Aorta (tissue), 5 donors: ENCODE measurements around the gene YTHDF1. TPM values are rescaled to one million over a fixed set of nuclear protein-coding genes. Genes with fewer than 3 reads are reported as not detected.

Experiments
- ATAC-seq: fragments of 200-7000 bp; cut with Tn5 transposase; one replicate; pipeline ENCODE4 v1.9.1; 2022; ENCODE audit warnings: moderate library complexity; ENCODE audit not compliant: low FRiP score
- DNase-seq, 2 donors: peaks; one replicate each; pipeline ENCODE4 v3.0.0-alpha.2; 2020
- H3K27ac ChIP-seq, 2 donors: one replicate each; pipeline ENCODE4 v1.5.1; 2013; ENCODE audit warnings: low read length in 2 of 2, mild to moderate bottlenecking in 2 of 2, moderate library complexity in 2 of 2, control low read depth in 1 of 2, inconsistent platforms in 1 of 2, low read depth in 1 of 2
- H3K27me3 ChIP-seq, 2 donors: one replicate each; pipeline ENCODE4 v1.6.1; 2013; ENCODE audit warnings: control low read depth in 1 of 2, low read length in 1 of 2, mild to moderate bottlenecking in 1 of 2, moderate library complexity in 1 of 2; ENCODE audit not compliant: insufficient read depth in 2 of 2, control insufficient read depth in 1 of 2
- H3K36me3 ChIP-seq, 2 donors: one replicate each; pipeline ENCODE4 v1.6.1; 2013; ENCODE audit warnings: control low read depth in 1 of 2, low read length in 1 of 2, mild to moderate bottlenecking in 1 of 2; ENCODE audit not compliant: insufficient read depth in 2 of 2, control insufficient read depth in 1 of 2
- H3K4me1 ChIP-seq, 2 donors: one replicate each; pipeline ENCODE4 v1.6.1; 2013; ENCODE audit warnings: low read length in 2 of 2, control low read depth in 1 of 2, mild to moderate bottlenecking in 1 of 2, moderate library complexity in 1 of 2; ENCODE audit not compliant: insufficient read depth in 2 of 2, control insufficient read depth in 1 of 2
- H3K4me3 ChIP-seq, 2 donors: one replicate each; pipeline ENCODE4 v1.5.1; 2013; ENCODE audit warnings: low read length in 2 of 2, control low read depth in 1 of 2, mild to moderate bottlenecking in 1 of 2
- H3K9me3 ChIP-seq: one replicate; pipeline ENCODE4 v1.6.1; 2013; ENCODE audit warnings: mild to moderate bottlenecking, low read length; ENCODE audit not compliant: control insufficient read depth
- WGBS, 2 donors: extraction: QIAGEN DNeasy Blood & Tissue Kit; methylation state at CpG; one replicate each; pipeline ENCODE4 v1.1.7; 2013; 5-methylcytosine and 5-hydroxymethylcytosine counted together
- intact Hi-C, 2 donors: fragments of 100-400 bp; cut with DNase I; formaldehyde crosslinking; loops; one replicate each; pipeline versions ENCODE4 v1.14.2 to v1.15.0; 2022
- polyA plus RNA-seq, 2 donors: library from polyadenylated mRNA; stranded (reverse); fragments of 200-250 nt; gene quantifications; one replicate each; pipeline ENCODE4 v1.2.3, GENCODE V29; 2013
- total RNA-seq, 2 donors: library from RNA; stranded (reverse); fragmentation: NEBNext Ultra II Directional; extraction: Animal tissue kit (Norgen Biotek cat#: 25700); gene quantifications; one replicate each; pipeline ENCODE4 v1.2.1, GENCODE V29; 2021
- donor health status: healthy with polysubstance abuse.
- donor health status: Bipolar disorder and iron deficiency.
- donor health status: DM: no; HTN: no; CAD: no.
- donor health status: DM: no; HTN: no; CAD: no.
- donor health status: DM: yes; HTN: yes; CAD: no.

YTHDF1 gene
- total and polyA plus RNA-seq, 4 donors, result 19.8 to 30.4 (median 24.7) TPM

DNA sequence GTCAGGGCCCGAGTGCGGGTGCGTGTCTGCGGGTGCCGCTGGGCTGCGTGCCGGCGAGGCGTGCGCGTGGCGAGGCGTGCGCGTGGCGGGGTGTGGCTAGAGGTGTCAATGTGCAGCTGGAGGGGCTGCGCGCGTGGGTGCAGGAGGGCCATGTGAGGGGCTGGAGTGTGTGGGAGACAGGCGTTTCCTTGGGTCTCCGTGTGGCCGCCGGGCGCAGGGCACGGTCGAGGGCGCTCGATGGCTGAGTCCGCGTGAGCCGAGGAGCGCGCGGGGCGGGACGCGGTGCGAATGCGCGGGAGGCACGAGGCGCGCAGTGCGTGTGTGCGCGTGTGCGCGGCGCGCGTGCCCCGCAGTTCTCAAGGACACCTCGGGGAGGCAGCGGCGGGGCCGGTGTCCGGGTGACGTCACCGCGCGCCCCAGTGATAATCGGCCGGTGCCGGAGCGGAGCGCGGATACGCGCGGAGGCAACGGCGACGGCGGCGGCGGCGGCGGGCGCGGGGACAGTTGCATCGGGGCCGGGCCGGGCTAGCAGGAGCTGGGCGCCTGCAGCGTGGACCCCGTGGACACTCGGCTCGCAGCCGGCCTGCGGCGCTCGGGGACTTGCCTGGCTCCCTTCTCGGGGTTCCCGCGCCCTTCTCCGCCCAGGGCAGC lies 38.7 kb downstream of the YTHDF1 start:
- no peaks in the 10 kb centered on the region for H3K36me3 ChIP-seq
- H3K4me1 ChIP-seq, result no peaks in the 10 kb centered on the region
- peaks cover 0 to 2% of the 10 kb centered on the region in 2 donors for H3K27me3 ChIP-seq
- 1 to 2% methylated on average over 52 to 96 of the region's 96 CpGs for WGBS, 2 donors
- no peaks in the 10 kb centered on the region for H3K9me3 ChIP-seq
- H3K4me3 ChIP-seq, result no peak overlapping the region
- DNase-seq (no peak), ATAC-seq (no peak)
- intact Hi-C loops, result loop anchor here (5.0 kb wide), 2 partner anchors 120 to 125 kb away; no protein-coding TSS in a partner anchor
- no peak overlapping the region for H3K27ac ChIP-seq

DNA sequence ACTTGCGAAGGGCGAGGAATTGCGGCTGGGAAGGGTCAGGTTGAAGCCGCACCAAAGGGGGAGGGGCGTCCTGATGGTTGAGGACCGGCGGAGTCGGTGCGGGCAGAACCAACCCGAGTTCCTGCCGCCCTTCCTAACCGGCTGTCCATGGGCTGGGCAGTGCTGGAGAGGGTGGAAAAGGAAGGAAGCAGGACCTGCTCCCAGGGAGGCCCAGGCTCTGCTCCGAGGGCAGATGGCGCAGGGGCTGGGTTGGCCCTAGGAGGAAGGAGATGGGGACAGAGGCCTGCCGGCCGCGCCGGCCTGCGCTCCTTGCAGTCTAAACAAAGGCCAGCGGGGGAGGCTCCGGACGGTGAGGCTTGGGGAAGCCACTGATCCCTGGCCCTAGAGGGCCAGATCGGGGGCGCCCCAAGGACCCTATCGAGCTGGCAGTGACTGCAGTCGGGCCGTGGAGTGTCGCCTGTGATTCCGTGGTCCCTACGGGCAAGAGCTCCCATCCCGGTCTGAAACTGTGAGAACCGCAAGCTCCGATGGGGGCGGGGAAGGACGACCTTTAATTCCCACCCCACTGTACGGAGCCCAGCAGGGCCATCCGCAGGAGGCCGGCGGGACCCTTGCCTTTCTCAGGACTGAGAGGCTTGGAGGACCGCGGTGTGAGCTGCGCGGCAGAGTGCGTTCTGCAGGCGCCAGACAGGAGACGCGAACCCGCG lies 39.4 kb downstream of the YTHDF1 start:
- no peak for DNase-seq
- WGBS, 2 donors, result 3 to 4% methylated on average over 41 to 49 of the region's 49 CpGs
- Histone ChIP-seq H3K4me1 (no peaks in the 10 kb centered on the region), H3K36me3 (no peaks in the 10 kb centered on the region), H3K27ac (no peak overlapping the region), H3K4me3 (no peak overlapping the region), H3K9me3 (no peaks in the 10 kb centered on the region), H3K27me3 (peaks cover 0 to 2% of the 10 kb centered on the region in 2 donors)
- intact Hi-C loops, result loop anchor here (5.0 kb wide), 2 partner anchors 119 to 124 kb away; no protein-coding TSS in a partner anchor
- ATAC-seq, result no peak

DNA sequence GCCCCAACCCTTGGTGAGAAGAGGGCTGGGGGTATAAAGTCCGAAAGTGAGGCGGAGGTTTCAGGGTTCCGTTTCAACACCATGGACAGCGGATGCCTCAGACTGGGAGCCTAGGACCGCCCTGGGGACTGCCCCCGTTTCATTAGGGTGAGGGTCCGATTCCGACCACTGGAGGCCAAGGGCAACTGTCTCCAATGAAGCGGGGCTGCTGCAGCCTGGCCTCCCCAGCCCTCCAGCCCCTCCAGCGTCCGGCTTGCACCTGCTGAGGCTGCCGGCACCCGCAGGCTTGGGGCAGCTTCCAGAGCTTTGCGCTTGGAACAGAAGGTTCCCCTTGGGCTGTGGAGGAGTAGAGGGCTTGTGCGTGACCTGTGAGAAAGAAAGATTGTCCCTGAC lies 39.9 kb downstream of the YTHDF1 start:
- ATAC-seq (no peak), DNase-seq (no peak)
- Histone ChIP-seq H3K9me3 (no peaks in the 10 kb centered on the region), H3K27me3 (peaks cover 0 to 2% of the 10 kb centered on the region in 2 donors), H3K27ac (no peak overlapping the region), H3K4me1 (no peaks in the 10 kb centered on the region), H3K4me3 (no peak overlapping the region), H3K36me3 (no peaks in the 10 kb centered on the region)
- intact Hi-C loops, result loop anchor here (5.0 kb wide), 2 partner anchors 119 to 124 kb away; no protein-coding TSS in a partner anchor
- WGBS, 2 donors, result 3% methylated on average over 15 of the region's 15 CpGs

DNA sequence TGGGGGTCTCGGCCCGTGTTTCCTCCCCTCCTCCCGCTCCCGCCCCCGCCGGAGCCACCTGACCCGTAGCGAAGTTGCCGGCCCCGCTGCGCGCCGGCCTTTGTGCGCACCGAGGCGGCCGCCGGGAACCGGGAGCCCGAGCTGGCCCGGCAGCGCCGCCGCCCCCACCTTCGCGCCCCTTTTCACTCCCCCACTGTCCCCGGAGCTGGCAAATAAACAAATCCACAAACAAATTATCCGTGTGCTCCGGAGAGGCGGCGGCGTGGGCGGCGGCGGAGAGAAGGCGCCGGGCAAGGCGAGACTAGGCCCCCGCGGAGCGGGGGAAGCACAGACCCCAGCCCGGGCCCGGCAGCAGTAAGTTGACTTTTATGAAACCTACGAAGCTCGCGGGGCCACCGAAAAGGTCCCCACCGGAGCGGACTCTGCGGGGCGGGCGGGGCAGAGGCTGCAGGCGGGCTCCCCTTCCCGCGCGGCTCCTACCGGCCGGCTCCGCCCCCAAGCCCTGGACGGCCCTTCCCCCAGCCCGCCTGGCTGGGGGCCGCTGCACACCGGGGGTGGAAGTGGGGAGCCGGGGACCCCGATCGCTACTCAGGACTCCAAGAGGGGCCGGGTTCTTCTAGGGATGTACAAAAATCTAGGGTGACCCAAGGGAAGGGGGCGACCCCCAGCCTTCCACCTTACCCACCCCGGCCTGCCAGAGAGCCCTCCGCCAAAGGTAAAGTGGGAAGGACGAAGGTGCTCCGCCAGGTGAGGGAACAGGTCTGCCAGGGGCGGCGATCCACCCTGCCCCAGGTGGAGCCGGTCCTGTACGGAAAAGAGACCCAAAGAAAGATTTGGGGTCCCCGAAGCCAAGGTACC lies 40.7 kb downstream of the YTHDF1 start:
- no peak for DNase-seq
- H3K4me3 ChIP-seq, result no peak overlapping the region
- no peak for ATAC-seq
- H3K27ac ChIP-seq, result no peak overlapping the region
- no peaks in the 10 kb centered on the region for H3K9me3 ChIP-seq
- H3K36me3 ChIP-seq, result no peaks in the 10 kb centered on the region
- 2 to 3% methylated on average over 62 to 76 of the region's 77 CpGs for WGBS, 2 donors
- H3K4me1 ChIP-seq, result no peaks in the 10 kb centered on the region
- peaks cover 0 to 2% of the 10 kb centered on the region in 2 donors for H3K27me3 ChIP-seq
- intact Hi-C loops, result loop anchor here (5.0 kb wide), 2 partner anchors 118 to 123 kb away; no protein-coding TSS in a partner anchor

DNA sequence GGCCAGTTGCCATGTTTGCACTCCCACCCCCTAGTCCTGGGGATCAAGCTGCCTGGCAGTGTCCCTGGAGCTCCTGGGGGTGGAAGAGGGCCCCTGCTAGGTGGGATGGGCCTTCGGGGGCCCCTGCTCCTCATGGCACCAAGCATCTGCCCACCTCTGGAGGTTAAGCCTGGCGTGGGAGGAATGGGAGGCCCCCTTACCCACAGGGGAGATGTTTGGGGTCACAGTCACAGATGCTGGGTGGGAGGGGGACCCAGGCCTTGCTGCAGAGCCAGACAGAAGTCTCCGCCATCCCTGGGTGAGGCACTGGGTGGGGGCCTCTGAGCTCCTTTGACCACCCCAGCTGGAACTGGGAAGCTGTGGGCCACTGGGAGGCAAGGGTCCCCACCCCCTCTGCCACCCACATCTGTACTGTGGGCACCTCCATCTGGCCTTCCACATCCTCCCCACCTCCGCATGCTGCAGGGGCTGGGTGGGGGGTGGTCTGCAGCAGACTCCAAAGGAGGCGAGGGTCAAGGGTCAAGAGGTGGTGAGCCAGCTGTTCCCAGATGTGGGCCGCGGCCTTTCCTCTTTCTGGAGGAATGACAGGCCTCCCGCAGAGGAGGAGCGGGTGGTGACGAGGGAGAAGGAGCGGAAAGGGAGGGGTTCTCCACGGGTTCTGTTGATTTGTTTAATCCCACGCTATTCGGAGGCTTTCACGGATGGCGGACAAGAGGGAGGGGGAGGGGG lies 41.5 kb downstream of the YTHDF1 start:
- intact Hi-C loops, result loop anchor here (5.0 kb wide), 2 partner anchors 117 to 122 kb away; no protein-coding TSS in a partner anchor
- no peak for DNase-seq
- WGBS, 2 donors, result 8 to 9% methylated on average over 16 of the region's 16 CpGs
- Histone ChIP-seq H3K27ac (no peak overlapping the region), H3K4me1 (no peaks in the 10 kb centered on the region), H3K36me3 (no peaks in the 10 kb centered on the region), H3K27me3 (peaks cover 0 to 2% of the 10 kb centered on the region in 2 donors), H3K4me3 (no peak overlapping the region), H3K9me3 (no peaks in the 10 kb centered on the region)
- ATAC-seq, result no peak

DNA sequence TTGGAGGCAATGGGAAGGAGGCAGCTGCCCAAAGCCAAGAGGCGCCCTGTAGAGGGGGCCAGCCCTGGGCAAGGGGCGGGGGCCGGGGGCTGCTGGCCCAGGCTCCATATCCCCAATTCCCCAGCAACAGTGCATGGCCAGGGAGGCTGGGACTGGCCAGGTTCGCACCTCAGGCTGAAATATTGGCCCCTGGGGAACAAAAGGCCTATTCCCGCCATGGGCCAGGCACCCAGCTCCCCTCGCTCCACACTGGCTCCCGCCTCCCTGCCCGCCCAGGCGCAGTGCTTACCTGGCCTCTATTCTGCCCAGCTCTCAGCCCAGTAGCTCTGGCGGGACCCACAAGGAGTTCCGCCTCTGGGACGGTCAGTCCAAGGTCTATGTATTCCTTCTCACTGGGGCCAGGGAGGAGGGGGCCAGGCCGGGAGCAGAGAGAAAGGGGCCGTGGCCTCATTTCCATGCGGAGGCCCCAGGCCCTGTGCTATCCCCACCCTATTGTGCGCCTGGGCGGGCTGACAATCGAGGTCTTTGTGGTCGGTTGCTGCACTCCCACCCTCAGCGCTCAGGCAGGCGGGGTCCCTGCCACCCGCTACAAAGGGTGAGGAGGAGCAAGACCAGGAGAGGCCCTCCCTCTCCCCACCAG lies 42.3 kb downstream of the YTHDF1 start:
- no peaks in the 10 kb centered on the region for H3K9me3 ChIP-seq
- ATAC-seq, result no peak
- H3K4me1 ChIP-seq, result no peaks in the 10 kb centered on the region
- 25 to 29% methylated on average over 21 to 22 of the region's 22 CpGs for WGBS, 2 donors
- H3K27me3 ChIP-seq, result peaks cover 0 to 2% of the 10 kb centered on the region in 2 donors
- DNase-seq, result no peak
- H3K36me3 ChIP-seq, result no peaks in the 10 kb centered on the region
- no peak overlapping the region for H3K27ac ChIP-seq
- H3K4me3 ChIP-seq, result no peak overlapping the region
- intact Hi-C loops, result no loop called here

DNA sequence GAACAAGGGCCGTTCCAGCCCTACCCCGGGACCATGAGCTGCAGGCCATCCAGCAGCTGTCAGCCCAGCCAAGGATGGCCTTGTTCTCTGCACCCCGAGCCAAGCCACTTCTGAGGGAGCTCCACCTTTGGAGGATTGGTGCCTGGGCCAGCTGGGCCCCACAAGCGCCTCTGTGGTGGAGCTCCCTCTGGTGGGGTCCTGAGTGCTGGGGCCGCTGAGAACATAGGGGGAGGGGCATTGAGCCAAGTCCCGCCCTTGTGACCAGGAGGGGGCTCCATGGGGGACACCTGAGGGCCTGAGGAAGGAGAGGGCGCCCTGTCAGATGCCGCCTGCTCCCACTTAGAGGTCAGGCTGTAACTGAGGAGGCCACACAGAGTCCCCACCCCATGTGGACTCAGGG lies 43.2 kb downstream of the YTHDF1 start:
- no peak for ATAC-seq
- Histone ChIP-seq H3K9me3 (no peaks in the 10 kb centered on the region), H3K27me3 (peaks cover 0 to 2% of the 10 kb centered on the region in 2 donors)

DNA sequence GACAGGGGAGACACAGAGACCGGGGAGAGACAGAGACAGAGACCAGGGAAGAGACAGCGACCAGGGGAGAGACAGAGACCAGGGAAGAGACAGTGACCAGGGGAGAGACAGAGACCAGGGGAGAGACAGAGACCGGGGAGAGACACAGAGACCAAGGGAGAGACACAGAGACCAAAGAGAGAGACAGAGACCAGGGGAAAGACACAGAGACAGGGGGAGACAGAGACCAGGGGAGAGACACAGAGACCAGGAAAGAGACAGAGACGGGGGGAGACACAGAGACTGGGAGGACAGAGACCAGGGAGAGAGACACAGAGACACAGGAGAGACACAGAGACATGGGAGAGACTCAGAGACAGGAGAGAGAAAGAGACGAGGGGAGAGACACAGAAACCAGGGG lies 43.9 kb downstream of the YTHDF1 start:
- ATAC-seq, result no peak
- peaks cover 0 to under 1% of the 10 kb centered on the region in 2 donors for H3K27me3 ChIP-seq
- H3K27ac ChIP-seq, result no peak overlapping the region
- WGBS, 2 donors, result 66 to 69% methylated on average over 5 of the region's 5 CpGs
- intact Hi-C loops, result no loop called here
- H3K4me1 ChIP-seq, result no peaks in the 10 kb centered on the region
- DNase-seq, result no peak
- H3K9me3 ChIP-seq, result no peaks in the 10 kb centered on the region
- H3K36me3 ChIP-seq, result no peaks in the 10 kb centered on the region
- H3K4me3 ChIP-seq, result no peak overlapping the region

More for the DNA sequence above, 43.2 kb downstream of the YTHDF1 start:
- intact Hi-C loops, result no loop called here
- H3K4me1 ChIP-seq, result no peaks in the 10 kb centered on the region
- no peaks in the 10 kb centered on the region for H3K36me3 ChIP-seq
- DNase-seq, result no peak
- H3K4me3 ChIP-seq, result no peak overlapping the region
- no peak overlapping the region for H3K27ac ChIP-seq
- 55 to 58% methylated on average over 8 of the region's 8 CpGs for WGBS, 2 donors
